Hepatocyte (in vitro differentiated cells): Measurements from ENCODE around the gene OPA1.

ENCODE experiments used
- CTCF ChIP-seq: fragments of 200-600 bp; sonication (generic); IDR thresholded peaks from 2 replicates; pipeline ENCODE4 v1.5.1; 2016; ENCODE audit warnings: antibody characterized with exemption, mild to moderate bottlenecking; ENCODE audit not compliant: poor library complexity
- EZH2 ChIP-seq: fragments of 200-600 bp; sonication (generic); IDR thresholded peaks from 2 replicates; pipeline ENCODE4 v1.6.1; 2016; ENCODE audit warnings: antibody characterized with exemption, mild to moderate bottlenecking, borderline replicate concordance
- EZH2phosphoT487 ChIP-seq: fragments of 200-600 bp; sonication (generic); IDR thresholded peaks from one replicate; pipeline ENCODE4 v1.6.1; 2018; ENCODE audit warnings: antibody characterized with exemption, mild to moderate bottlenecking, low read depth, moderate library complexity; ENCODE audit not compliant: unreplicated experiment, severe bottlenecking

DNA sequence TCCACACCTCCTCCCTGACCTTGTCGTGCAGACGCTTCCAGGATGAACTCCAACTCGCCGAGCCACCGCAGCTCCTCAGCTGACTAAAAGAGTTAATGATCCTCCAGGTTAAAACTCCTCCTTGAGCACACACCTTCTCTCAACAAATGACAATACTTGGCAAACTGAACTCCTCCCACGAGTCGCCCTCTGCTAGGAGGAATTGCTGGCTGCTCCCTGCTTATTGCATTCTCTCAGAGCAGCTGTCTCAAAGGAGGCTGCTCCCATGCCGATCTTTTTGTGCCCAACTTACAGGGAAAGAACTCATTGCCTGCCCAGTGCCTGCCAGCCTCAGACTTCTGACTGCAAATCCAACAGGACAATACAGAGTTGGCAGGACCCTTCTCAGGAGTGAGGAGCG, 38.2 kb upstream of the OPA1 start, which contains the start of gene ATP13A4:
- no peak for TF ChIP-seq CTCF
- TF ChIP-seq EZH2 = no peak
- no peak for TF ChIP-seq EZH2phosphoT487
